Caco-2 (cell line): ENCODE measurements around the gene STX17. TPM values are rescaled to one million over a fixed set of nuclear protein-coding genes. Genes with fewer than 3 reads are reported as not detected.

Experiments
- BruUV-seq: library from RNA; stranded (reverse); fragments of 400-500 nt; replicated peaks from 2 replicates; lab custom pipeline; 2021; lab: Mats Ljungman, UMichigan
- CTCF ChIA-PET: fragments of 300-600 bp; sonication (Branson Sonifier 250); formaldehyde crosslinking; loops from one replicate; lab custom pipeline; 2022; ENCODE audit warnings: antibody characterized with exemption; lab: Charles Lee
- POLR2A ChIA-PET: fragments of 300-600 bp; sonication (Branson Sonifier 250); formaldehyde crosslinking; loops from one replicate; lab custom pipeline; 2022; ENCODE audit warnings: antibody characterized with exemption; lab: Charles Lee
- DNase-seq, 2 experiments: peaks; one replicate each; pipeline versions ENCODE4 v3.0.0 to v3.0.0-alpha.2; 2020 to 2022
- H3K27me3 ChIP-seq: replicated peaks from 2 replicates; pipeline ENCODE4 v1.6.0; 2011; ENCODE audit warnings: low read length; ENCODE audit not compliant: control insufficient read depth, insufficient read depth
- H3K36me3 ChIP-seq: 2 replicates; pipeline ENCODE4 v1.5.1; 2011; ENCODE audit warnings: low read length; ENCODE audit not compliant: control insufficient read depth, insufficient read depth
- H3K4me1 ChIP-seq: fragments of 250-450 bp; sonication (Bioruptor Pico); 2 replicates; pipeline ENCODE4 v1.5.1; 2020; ENCODE audit warnings: mild to moderate bottlenecking
- H3K4me3 ChIP-seq: 2 replicates; pipeline ENCODE4 v1.5.1; 2011; ENCODE audit warnings: low read depth, mild to moderate bottlenecking, control low read depth, low read length
- H3K9me3 ChIP-seq: fragments of 250-450 bp; sonication (Bioruptor Pico); 2 replicates; pipeline ENCODE4 v1.5.1; 2020; ENCODE audit warnings: mild to moderate bottlenecking, moderate library complexity
- H3K27ac Mint-ChIP-seq: one replicate; pipeline ENCODE4 v1.8.0; 2022; ENCODE audit warnings: mixed read lengths; ENCODE audit not compliant: unreplicated experiment
- H3K27me3 Mint-ChIP-seq: one replicate; pipeline ENCODE4 v1.8.0; 2022; ENCODE audit warnings: mixed read lengths; ENCODE audit not compliant: insufficient read depth, unreplicated experiment
- H3K36me3 Mint-ChIP-seq: one replicate; pipeline ENCODE4 v1.8.0; 2022; ENCODE audit warnings: mild to moderate bottlenecking, mixed read lengths; ENCODE audit not compliant: insufficient read depth, unreplicated experiment
- H3K4me1 Mint-ChIP-seq: one replicate; pipeline ENCODE4 v1.8.0; 2022; ENCODE audit warnings: low read depth, mixed read lengths; ENCODE audit not compliant: unreplicated experiment
- H3K4me3 Mint-ChIP-seq: one replicate; pipeline ENCODE4 v1.8.0; 2022; ENCODE audit warnings: mild to moderate bottlenecking, moderate library complexity, mixed read lengths; ENCODE audit not compliant: unreplicated experiment
- H3K9me3 Mint-ChIP-seq: one replicate; pipeline ENCODE4 v1.8.0; 2022; ENCODE audit warnings: mixed read lengths; ENCODE audit not compliant: unreplicated experiment
- intact Hi-C: fragments of 100-400 bp; cut with micrococcal nuclease; formaldehyde crosslinking; loops from one replicate; pipeline ENCODE4 v1.10.0; 2022; ENCODE audit not compliant: unreplicated experiment
- total RNA-seq: library from RNA; stranded (reverse); gene quantifications from 2 replicates; pipeline ENCODE4 v1.2.3, GENCODE V29; 2022
- TF ChIP-seq, protein P1 (sequence below), 2 experiments: fragments of 200-600 bp in 1 of 2; IDR thresholded peaks; 1 replicate in 1 of 2; 2 replicates in 1 of 2; pipeline versions ENCODE4 v1.5.1 to v1.8.0; 2011 to 2022; ENCODE audit warnings: antibody characterized with exemption in 1 of 2, control low read depth in 1 of 2, inconsistent platforms in 1 of 2, low read depth in 1 of 2, low read length in 1 of 2, mild to moderate bottlenecking in 1 of 2, moderate library complexity in 1 of 2; ENCODE audit not compliant: insufficient read depth in 1 of 2, severe bottlenecking in 1 of 2, unreplicated experiment in 1 of 2

STX17 gene
- total RNA-seq, 1 experiment from 2014 or later = 40.2 TPM

- H3K9me3 Mint-ChIP-seq = no peaks in the 10 kb centered on the region
- H3K27me3 Mint-ChIP-seq = no peaks in the 10 kb centered on the region
- no peaks in the 10 kb centered on the region for H3K36me3 Mint-ChIP-seq
- no peaks in the 10 kb centered on the region for H3K27me3 ChIP-seq
- CTCF ChIA-PET = no interaction called here
- H3K4me3 ChIP-seq = no peak overlapping the region
- TF ChIP-seq, protein P1, sequence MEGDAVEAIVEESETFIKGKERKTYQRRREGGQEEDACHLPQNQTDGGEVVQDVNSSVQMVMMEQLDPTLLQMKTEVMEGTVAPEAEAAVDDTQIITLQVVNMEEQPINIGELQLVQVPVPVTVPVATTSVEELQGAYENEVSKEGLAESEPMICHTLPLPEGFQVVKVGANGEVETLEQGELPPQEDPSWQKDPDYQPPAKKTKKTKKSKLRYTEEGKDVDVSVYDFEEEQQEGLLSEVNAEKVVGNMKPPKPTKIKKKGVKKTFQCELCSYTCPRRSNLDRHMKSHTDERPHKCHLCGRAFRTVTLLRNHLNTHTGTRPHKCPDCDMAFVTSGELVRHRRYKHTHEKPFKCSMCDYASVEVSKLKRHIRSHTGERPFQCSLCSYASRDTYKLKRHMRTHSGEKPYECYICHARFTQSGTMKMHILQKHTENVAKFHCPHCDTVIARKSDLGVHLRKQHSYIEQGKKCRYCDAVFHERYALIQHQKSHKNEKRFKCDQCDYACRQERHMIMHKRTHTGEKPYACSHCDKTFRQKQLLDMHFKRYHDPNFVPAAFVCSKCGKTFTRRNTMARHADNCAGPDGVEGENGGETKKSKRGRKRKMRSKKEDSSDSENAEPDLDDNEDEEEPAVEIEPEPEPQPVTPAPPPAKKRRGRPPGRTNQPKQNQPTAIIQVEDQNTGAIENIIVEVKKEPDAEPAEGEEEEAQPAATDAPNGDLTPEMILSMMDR (IDR thresholded peaks at IDR 0.05; ENCODE audit: insufficient read depth in 1 of 2, low read depth in 1 of 2, low read length in 1 of 2, severe bottlenecking in 1 of 2, unreplicated experiment in 1 of 2) = no peak
- H3K9me3 ChIP-seq = peaks cover 2% of the 10 kb centered on the region; the same call in 1 of the 2 replicates
- H3K4me3 Mint-ChIP-seq = no peak overlapping the region
- intact Hi-C loops = no loop called here
- no peaks in the 10 kb centered on the region for H3K4me1 ChIP-seq
- POLR2A ChIA-PET = no interaction called here
- no peak overlapping the region for H3K27ac Mint-ChIP-seq
- H3K4me1 Mint-ChIP-seq = no peaks in the 10 kb centered on the region
- no TSS peak for BruUV-seq
- DNase-seq = no peak
- no peaks in the 10 kb centered on the region for H3K36me3 ChIP-seq
Measured at GRCh38 chr9:99948896-99949295, 42.4 kb downstream of the STX17 start.

DNA sequence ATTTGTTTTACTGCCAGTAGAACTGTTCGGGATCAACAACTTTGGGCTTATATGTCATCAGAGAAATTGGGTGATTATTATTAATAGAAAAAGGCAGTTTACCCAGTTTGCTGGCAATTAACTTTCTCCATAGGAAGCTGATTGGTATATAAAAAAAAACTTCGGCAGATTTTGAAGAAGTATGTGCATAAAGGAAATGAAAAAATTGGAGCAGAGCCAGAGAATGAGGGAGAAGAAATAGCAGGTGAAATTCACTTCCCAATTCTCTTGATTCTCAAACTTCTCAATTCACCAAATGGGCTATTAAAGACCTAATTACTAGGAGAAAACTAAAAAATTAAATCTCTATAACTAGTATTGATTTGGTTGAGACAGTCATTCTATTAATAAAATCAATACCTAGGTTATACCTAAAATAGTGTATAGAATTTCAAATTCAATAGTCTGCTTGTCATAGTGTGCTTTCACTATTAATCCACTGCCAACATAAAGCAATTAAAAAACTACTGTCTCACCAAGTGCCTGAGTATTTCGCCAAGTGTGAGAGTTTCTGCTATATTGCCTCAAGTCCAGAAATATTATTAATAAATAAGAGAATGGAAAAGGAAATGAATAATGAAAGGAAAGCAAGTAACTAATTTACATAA is 47.5 kb downstream of the STX17 start:
- Mint-ChIP-seq H3K27ac (no peak overlapping the region), H3K9me3 (no peaks in the 10 kb centered on the region), H3K36me3 (no peaks in the 10 kb centered on the region), H3K4me1 (no peaks in the 10 kb centered on the region), H3K4me3 (no peak overlapping the region), H3K27me3 (no peaks in the 10 kb centered on the region)
- peaks cover 2% of the 10 kb centered on the region; the same call in 1 of the 2 replicates for H3K9me3 ChIP-seq
- ChIA-PET CTCF (no interaction called here), POLR2A (no interaction called here)
- DNase-seq = no peak
- TF ChIP-seq, protein P1 (IDR thresholded peaks at IDR 0.05; ENCODE audit: insufficient read depth in 1 of 2, low read depth in 1 of 2, low read length in 1 of 2, severe bottlenecking in 1 of 2, unreplicated experiment in 1 of 2) = no peak
- BruUV-seq = no TSS peak
- H3K36me3 ChIP-seq = no peaks in the 10 kb centered on the region
- no peaks in the 10 kb centered on the region for H3K27me3 ChIP-seq
- no peak overlapping the region for H3K4me3 ChIP-seq
- intact Hi-C loops = no loop called here
- no peaks in the 10 kb centered on the region for H3K4me1 ChIP-seq

GRCh38 chr9:99954819-99955218 is 48.4 kb downstream of the STX17 start:
- ChIA-PET CTCF (interaction anchor here (0.6 kb wide), 1 partner anchor 316 kb away, joined by 5 read pairs; no protein-coding TSS in a partner anchor), POLR2A (no interaction called here)
- no peaks in the 10 kb centered on the region for H3K4me1 Mint-ChIP-seq
- no TSS peak for BruUV-seq
- Histone ChIP-seq H3K36me3 (no peaks in the 10 kb centered on the region), H3K4me3 (no peak overlapping the region), H3K9me3 (peaks cover 2% of the 10 kb centered on the region; the same call in 1 of the 2 replicates), H3K27me3 (no peaks in the 10 kb centered on the region), H3K4me1 (no peaks in the 10 kb centered on the region)
- no peak for DNase-seq
- H3K27ac Mint-ChIP-seq = no peak overlapping the region
- intact Hi-C loops = no loop called here
- no peaks in the 10 kb centered on the region for H3K9me3 Mint-ChIP-seq
- H3K27me3 Mint-ChIP-seq = no peaks in the 10 kb centered on the region
- no peaks in the 10 kb centered on the region for H3K36me3 Mint-ChIP-seq
- no peak overlapping the region for H3K4me3 Mint-ChIP-seq
- TF ChIP-seq, protein P1 (IDR thresholded peaks at IDR 0.05; ENCODE audit: insufficient read depth in 1 of 2, low read depth in 1 of 2, low read length in 1 of 2, severe bottlenecking in 1 of 2, unreplicated experiment in 1 of 2) = no peak
